ENCODE data around the gene VTI1B. TPM values are rescaled to one million over a fixed set of nuclear protein-coding genes. Genes with fewer than 3 reads are reported as not detected.

Gene VTI1B, protein sequence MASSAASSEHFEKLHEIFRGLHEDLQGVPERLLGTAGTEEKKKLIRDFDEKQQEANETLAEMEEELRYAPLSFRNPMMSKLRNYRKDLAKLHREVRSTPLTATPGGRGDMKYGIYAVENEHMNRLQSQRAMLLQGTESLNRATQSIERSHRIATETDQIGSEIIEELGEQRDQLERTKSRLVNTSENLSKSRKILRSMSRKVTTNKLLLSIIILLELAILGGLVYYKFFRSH
- total RNA-seq: 47.5 and 53.1 TPM in 2 replicates

DNA sequence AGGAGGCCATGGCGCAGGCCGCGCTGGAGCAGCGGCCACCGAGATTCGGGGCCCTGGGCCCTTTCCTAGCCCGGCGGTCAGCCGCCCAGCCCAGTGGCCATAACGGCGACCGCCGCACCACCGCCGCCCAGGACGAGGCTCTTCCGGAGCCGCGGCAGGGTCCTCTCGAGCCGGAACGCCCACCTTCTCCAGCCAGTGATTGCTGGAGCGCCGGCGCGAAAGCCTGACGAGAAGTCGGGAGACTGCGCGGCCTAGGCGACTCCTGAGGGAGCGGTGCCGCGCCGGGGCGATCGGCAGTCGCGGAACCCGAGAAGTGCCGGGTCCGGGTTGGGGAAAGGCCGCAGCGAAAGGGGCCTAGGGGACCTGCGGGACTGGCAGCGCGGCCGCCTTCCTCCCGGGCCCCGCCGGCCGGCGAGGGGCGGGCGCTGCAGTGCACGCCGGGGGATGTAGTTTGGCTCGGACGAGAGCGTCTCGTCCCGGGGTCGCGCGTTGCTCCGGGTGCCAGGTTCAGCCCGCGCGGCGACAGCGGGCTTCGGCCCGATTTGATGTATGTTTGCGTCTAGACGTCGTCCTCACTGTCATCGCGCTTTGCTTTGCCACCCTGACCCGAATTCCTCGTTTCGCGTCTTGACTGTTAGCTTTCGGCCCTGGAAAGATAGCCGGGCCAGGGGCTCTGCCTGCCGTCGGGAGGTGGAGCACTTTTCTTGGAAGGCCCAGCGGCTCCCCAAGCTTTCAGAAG is at the start of gene VTI1B:
Gene VTI1B (minus strand): TSS at position 153 of the 739 bp plus-strand sequence. CDS start 143 bp downstream, at position 10.

DNA sequence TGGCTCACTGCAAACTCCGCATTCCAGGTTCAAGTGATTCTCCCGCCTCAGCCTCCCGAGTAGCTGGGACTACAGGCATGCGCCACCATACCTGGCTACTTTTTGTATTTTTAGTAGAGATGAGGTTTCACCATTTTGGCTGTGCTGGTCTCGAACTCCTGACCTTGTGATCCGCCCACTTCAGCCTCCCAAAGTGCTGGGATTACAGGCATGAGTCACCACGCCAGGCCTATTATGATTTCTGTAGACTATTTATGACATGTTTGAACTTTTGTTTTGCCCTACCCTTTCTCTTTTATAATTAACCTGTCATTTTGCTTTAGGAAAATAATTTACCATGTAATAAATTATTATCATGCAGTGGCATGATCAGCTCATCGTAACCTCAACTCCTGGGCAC is 27.1 kb upstream of the VTI1B start, which contains the start of gene RDH12:
Gene RDH12 (plus strand): TSS at position 395 of the 400 bp plus-strand sequence. CDS start 20,757 bp downstream, outside the sequence.

DNA sequence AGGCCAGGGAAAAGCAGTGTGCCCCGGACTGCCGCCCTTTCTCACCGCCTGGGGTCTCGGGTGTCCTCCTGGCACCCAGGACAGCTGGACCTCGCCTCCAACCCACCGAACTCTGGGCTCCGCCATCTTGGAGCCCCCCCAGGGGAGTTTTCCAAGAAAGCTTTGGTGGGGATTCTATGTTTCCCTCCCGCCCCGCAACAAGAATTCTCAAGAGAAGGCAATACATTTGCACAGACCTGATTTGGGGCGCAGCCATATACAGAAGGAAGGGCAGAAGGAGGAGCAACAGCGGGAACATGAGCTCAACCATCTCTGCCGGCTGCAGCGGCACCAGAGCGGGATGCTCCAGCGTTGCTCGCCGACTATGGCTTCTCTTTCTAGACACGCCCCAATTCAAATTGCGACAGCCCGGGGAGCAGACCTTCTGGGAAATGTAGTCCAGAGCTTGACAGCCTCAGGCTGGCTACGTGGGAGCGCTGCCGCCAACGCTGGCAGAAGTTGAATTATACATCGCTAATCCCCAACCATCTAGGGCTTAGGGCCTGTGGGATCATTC is 21.0 kb upstream of the VTI1B start, which contains the start of gene RDH11:
Gene RDH11 (minus strand): TSS at position 371 of the 556 bp plus-strand sequence. CDS start 61 bp downstream, at position 310.

DNA sequence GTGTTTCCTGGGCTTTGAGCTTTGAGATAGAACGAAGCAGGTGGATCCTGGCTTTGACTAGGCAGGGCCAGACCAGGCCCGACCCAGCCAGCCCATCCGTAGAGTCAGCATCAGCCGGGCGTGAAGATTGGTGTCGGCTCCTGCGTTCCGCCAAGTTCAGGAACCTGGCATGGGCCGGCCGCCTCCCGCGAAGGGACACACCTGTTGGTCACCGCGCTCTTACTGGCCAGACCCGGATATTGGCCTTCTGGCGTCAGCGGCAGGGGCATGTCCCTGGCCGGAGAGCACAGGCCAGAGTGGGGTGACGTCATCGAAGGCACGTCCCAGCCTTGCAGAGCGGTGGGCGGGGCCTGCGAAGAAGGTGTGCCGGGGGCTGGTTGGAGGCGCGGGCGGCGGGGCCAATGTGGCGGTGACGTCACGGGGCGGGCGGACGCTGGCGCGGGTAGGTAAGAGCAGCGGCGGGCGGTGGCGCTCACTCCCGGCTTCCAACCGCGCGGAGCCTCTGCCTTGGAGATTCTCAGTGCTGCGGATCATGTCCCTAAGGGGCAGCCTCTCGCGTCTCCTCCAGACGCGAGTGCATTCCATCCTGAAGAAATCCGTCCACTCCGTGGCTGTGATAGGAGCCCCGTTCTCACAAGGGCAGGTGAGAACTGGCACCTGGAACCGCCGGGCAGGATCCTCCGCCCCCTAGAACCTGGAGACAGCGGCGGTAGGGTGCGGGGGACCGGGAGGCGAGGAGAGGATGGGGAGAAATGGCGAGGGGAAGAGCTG is 54.8 kb downstream of the VTI1B start, which contains the start of gene ARG2:
Gene ARG2 (plus strand): TSS at position 475 of the 771 bp plus-strand sequence. CDS start 58 bp downstream, at position 533.

DNA sequence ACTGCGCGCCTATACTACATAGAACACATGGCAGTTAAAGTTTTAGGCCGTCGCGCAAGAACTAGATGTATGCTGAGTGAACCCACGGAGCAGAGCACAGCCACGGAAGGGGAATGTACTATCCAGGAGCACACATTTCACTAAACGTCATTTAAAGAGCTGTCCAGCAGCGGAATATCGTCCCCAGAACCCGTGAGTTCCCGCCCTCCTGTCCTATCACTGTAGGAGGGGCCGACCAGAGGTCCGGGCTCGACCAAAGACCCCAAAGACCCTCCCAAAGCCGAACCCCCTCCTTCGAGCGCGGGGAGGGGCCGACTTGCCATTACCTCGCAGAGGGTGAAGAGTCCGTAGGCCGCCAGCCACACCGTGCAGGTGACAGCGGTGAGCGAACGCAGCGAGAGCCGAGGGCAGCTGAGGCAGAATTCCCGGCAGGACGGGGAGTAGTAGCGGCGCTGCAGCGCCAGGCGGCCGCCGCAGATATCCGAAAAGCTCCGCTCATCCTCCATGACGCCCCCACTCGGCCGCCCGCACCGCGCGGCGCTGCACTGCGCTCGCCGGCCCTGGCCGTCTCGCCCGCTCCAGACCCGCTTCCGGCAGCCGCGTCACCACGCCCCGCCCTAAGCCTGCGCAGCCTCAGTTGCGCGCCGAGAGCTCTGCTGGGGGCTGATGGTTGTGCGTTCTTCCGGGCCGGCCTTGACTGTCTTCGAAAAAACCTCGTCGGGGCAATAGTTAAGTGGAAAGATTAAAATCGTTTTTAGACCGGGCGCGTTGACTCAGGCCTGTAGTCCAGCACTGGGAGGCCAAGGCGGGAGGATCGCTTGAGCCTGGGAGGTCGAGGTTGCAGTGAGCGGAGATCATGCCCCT is 74.5 kb downstream of the VTI1B start, which contains the start of gene PIGH:
Gene PIGH (minus strand): TSS at position 571 of the 864 bp plus-strand sequence. CDS start 65 bp downstream, at position 506.

Other genes starting within 250 kb of the VTI1B start
- 3.6 TPM in 1 of 2 replicates, not detected in the other for gene TMEM229B, start 185.9 kb downstream of the VTI1B start, total RNA-seq
- gene PLEKHH1, start 141.3 kb downstream of the VTI1B start, total RNA-seq: under 0.01 TPM in 1 of 2 replicates, not detected in the other
- gene PIGH, start 74.4 kb downstream of the VTI1B start, total RNA-seq: 24.6 and 24.9 TPM in 2 replicates
- gene ARG2, start 54.7 kb downstream of the VTI1B start, total RNA-seq: 2.0 and 2.8 TPM in 2 replicates
- 78.9 and 112 TPM in 2 replicates for gene RDH11, start 21.1 kb upstream of the VTI1B start, total RNA-seq
- gene RDH12, start 27.3 kb upstream of the VTI1B start, total RNA-seq: not detected in 2 replicates
- 6.8 and 9.0 TPM in 2 replicates for gene ZFYVE26, start 142.0 kb upstream of the VTI1B start, total RNA-seq
- gene RAD51B, start 145.1 kb upstream of the VTI1B start, total RNA-seq: 7.6 TPM in 2 replicates

All from cardiac atrium fibroblast (primary cell).